ENCODE results near the gene ANGPTL7. TPM values are rescaled to one million over a fixed set of nuclear protein-coding genes. Genes with fewer than 3 reads are reported as not detected.

The ANGPTL7 gene
- total and polyA plus RNA-seq, 2 of the 8 experiments (the other 6 are each of a cell fraction or from before 2014, with no cell fraction given) = not detected

DNA sequence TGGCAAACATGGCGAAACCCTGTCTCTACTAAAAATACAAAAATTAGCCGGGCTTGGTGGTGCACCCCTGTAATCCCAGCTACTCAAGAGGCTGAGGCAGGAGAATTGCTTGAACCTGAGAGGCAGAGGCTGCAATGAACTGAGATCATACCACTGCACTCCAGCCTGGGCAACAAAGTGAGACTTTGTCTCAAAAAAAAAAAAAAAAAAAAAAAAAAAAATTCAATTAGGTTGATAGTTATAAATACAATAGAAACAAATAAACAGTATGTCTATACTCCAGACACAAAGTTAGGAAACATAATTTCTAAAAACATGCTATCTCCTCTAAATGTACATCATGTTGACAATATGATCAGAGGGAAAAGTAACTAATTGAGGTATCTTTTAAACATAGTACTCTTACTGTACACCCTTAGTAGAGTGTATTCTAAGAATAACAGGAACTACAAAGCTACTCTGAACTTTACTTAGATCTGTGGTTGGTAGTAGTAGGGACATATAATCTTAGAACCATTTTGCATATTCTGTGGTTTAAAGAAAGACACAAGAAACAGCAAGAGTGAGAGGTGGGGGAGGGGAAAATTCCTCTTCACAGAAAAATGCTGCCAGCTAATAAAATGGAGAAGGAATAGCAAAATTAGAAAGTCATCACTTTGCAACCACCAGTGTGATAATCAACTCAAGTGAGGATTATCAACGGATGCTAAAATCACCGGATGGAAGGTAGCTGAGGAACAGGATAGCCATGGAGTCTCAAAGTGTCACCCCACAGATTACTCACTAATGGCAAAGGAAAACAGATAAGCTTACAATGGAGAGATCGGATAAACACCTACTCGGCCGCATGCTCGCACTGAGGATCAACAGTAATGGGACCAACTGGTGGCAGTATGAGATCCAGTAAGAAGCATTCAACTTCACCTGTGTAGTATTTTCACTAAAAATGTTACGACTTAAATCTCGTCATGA, 38.2 kb downstream of the ANGPTL7 start:
- no peak overlapping the region for H3K18ac ChIP-seq (ENCODE audit: extremely low read depth, low read length)
- no peak overlapping the region for H2AK5ac ChIP-seq (ENCODE audit: low read depth, low read length)
- no peak overlapping the region for H2BK12ac ChIP-seq (ENCODE audit: low read depth, low read length)
- 93% methylated on average over 10 of the region's 10 CpGs; no CpG with 5 or more reads in 1 of the 2 experiments for WGBS, 2 experiments (ENCODE audit: extremely low coverage in 1 of 2, insufficient coverage in 1 of 2, insufficient read length in 1 of 2, insufficient replicate concordance in 2 of 2, low coverage in 1 of 2, low lambda C conversion rate in 2 of 2, missing lambda C conversion rate in 1 of 2)
- no peak overlapping the region for H3K27ac ChIP-seq (ENCODE audit: low read depth, low read length)
- H4K20me1 ChIP-seq (replicated peaks in 1 of 2; ENCODE audit: control insufficient read depth in 1 of 2, insufficient read depth in 2 of 2, low read length in 2 of 2) = peaks cover 0 to 1% of the 10 kb centered on the region in 2 experiments
- ChIA-PET CTCF (ENCODE audit: partially characterized antibody) (interaction anchor here (2.5 kb wide), 1 partner anchor 14 kb away, joined by 20 read pairs; no protein-coding TSS in a partner anchor), POLR2A (ENCODE audit: partially characterized antibody) (interaction anchor here (0.6 to 0.7 kb wide), 2 partner anchors 13 to 590 kb away, joined by 3 read pairs; no protein-coding TSS in a partner anchor)
- no peak overlapping the region for H3K4me3 ChIP-seq (ENCODE audit: extremely low read depth in 1 of 4, insufficient read depth in 2 of 4, low read depth in 3 of 4, low read length in 4 of 4)
- no peak overlapping the region for H3K4ac ChIP-seq (replicated peaks; ENCODE audit: insufficient read length, low read depth, low read length)
- no peak for FAIRE-seq
- no peaks in the 10 kb centered on the region for H3K23me2 ChIP-seq (ENCODE audit: low read depth, low read length)
- H3K14ac ChIP-seq (ENCODE audit: insufficient read length) = no peak overlapping the region
- no peak overlapping the region for H3K23ac ChIP-seq (ENCODE audit: insufficient read length)
- no peak overlapping the region for H4K8ac ChIP-seq (ENCODE audit: extremely low read depth, insufficient read depth, low read length)
- H3K9me3 ChIP-seq (ENCODE audit: insufficient read depth in 2 of 2, low read depth in 1 of 2, low read length in 1 of 2) = no peaks in the 10 kb centered on the region
- no peak overlapping the region for H4K91ac ChIP-seq (replicated peaks; ENCODE audit: insufficient read length, low read length)
- no peaks in the 10 kb centered on the region for H3K27me3 ChIP-seq (replicated peaks in 1 of 4; ENCODE audit: control insufficient read depth in 3 of 4, extremely low read depth in 1 of 4, insufficient read depth in 3 of 4, low read length in 3 of 4)
- H4K5ac ChIP-seq (ENCODE audit: insufficient read length, low read depth, low read length) = no peak overlapping the region
- no peak overlapping the region for H2BK120ac ChIP-seq (replicated peaks; ENCODE audit: low read depth, low read length)
- no peak overlapping the region for H2BK20ac ChIP-seq (ENCODE audit: low read length)
- H2AFZ ChIP-seq (ENCODE audit: low read length) = no peak overlapping the region
- H3K79me2 ChIP-seq (ENCODE audit: control insufficient read depth in 1 of 2, insufficient read depth in 2 of 2, low read length in 2 of 2) = no peaks in the 10 kb centered on the region
- H3K36me3 ChIP-seq (ENCODE audit: control insufficient read depth in 2 of 4, insufficient read depth in 4 of 4, low read length in 3 of 4) = peaks cover 28 to 70% (median 53%) of the 10 kb centered on the region in 4 experiments
- no peak for DNase-seq (ENCODE audit: low read depth in 1 of 2, low spot score in 2 of 2)
- no peak overlapping the region for H2BK15ac ChIP-seq (ENCODE audit: low read length)
- no peak overlapping the region for H3K56ac ChIP-seq (replicated peaks; ENCODE audit: insufficient read length, low read depth, low read length)
- no peak overlapping the region for H3K9ac ChIP-seq (replicated peaks in 1 of 4; ENCODE audit: extremely low read depth in 1 of 4, low read depth in 3 of 4, low read length in 3 of 4)
- no peak overlapping the region for H2BK5ac ChIP-seq (ENCODE audit: low read depth, low read length)
- H3K4me2 ChIP-seq (ENCODE audit: insufficient read depth in 1 of 2, low read depth in 2 of 2, low read length in 2 of 2) = no peak overlapping the region
- H3K4me1 ChIP-seq (replicated peaks in 1 of 4; ENCODE audit: control insufficient read depth in 3 of 4, insufficient read depth in 4 of 4, low read length in 3 of 4) = no peaks in the 10 kb centered on the region
- no peaks in the 10 kb centered on the region; the same call in 1 of the 2 replicates for H3K79me1 ChIP-seq (ENCODE audit: low read depth, low read length)
- TF ChIP-seq TAF1 (IDR thresholded peaks at IDR 0.05; ENCODE audit: low read depth, low read length) = no peak
- no peak for TF ChIP-seq SP1 (IDR thresholded peaks at IDR 0.05; ENCODE audit: low read depth, low read length)
- no peak for TF ChIP-seq POLR2AphosphoS5 (IDR thresholded peaks at IDR 0.05; ENCODE audit: low read depth, low read length)
- no peak for TF ChIP-seq CTBP2 (IDR thresholded peaks at IDR 0.05; ENCODE audit: borderline replicate concordance, insufficient read depth, insufficient read length, low read length)
- no peak for TF ChIP-seq JUN (IDR thresholded peaks at IDR 0.05; ENCODE audit: low read depth, low read length)
- no peak for TF ChIP-seq ATF3 (IDR thresholded peaks at IDR 0.05; ENCODE audit: insufficient read depth, low read depth, low read length)
- no peak for TF ChIP-seq RNF2 (IDR thresholded peaks at IDR 0.05; ENCODE audit: borderline replicate concordance, low read depth, low read length, missing control alignments, poor library complexity, severe bottlenecking)
- no peak for TF ChIP-seq TCF12 (IDR thresholded peaks at IDR 0.05; ENCODE audit: low read depth, low read length)
- TF ChIP-seq FOSL1 (IDR thresholded peaks at IDR 0.05; ENCODE audit: insufficient read depth, low read depth, low read length) = no peak
- no peak for TF ChIP-seq JUND (IDR thresholded peaks at IDR 0.05; ENCODE audit: low read length)
- TF ChIP-seq ASH2L (IDR thresholded peaks at IDR 0.05; ENCODE audit: low read length) = no peak

All from H1 (cell line).